ENCODE data around the gene GDF2. TPM values are rescaled to one million over a fixed set of nuclear protein-coding genes. Genes with fewer than 3 reads are reported as not detected.

The GDF2 gene
- total RNA-seq, 1 donor from 2014 or later = not detected

DNA sequence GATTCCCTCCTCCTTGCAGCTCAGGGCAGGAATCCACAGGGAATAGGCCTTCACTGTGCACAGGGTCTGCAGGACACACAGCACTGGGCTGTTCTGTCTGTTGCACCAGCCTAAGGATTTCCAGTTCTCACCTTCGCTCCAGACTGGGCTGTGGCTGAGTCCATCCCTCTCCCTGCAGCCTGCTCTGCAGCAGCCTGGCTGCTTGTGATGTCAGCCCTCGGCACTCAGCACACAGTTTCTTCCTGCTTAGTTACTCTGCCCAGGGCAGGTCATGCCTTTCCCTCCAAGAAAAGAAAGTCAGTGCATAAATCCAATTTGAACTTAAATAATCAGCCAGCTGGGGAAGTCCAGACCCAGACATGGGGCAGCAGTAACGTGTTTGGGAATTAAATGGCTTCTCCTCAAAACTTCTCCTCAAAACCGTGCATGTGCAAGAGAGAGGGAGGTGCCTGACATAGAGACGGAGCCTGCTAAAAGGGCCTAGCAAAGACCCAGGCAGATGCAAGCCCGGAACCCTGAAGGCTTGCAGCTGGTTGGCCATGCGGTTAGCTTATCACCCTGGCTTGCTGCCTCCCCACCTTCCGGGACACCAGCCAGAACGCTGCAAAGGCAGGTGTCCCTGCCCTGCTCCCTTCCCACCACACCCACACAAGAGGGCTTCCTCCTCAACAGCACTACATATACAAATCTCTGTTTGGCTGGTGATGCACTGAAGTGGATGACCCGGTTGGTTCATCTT, 10.9 kb upstream of the GDF2 start:
- DNase-seq (ENCODE audit: extremely low read depth, low read depth, low spot score) = no peak

- peak; percentile 5 for DNase-seq (ENCODE audit: extremely low read depth, low read depth, low spot score)
These were observed 10.2 kb upstream of the GDF2 start for GRCh38 chr10:47311932-47312662.

DNA sequence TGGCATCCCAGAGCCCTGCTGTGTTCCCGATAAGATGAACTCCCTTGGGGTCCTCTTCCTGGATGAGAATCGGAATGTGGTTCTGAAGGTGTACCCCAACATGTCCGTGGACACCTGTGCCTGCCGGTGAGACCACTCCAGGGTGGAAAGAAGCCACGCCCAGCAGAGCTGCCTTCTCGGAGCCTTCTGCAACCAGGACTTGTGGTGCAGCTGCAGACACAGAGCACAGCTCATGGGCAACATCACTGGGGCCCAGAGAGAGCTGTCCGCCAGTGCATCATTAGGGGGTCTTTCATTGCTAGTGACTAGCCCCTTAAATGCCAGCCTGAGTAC, 9.6 kb upstream of the GDF2 start:
- DNase-seq (ENCODE audit: extremely low read depth, low read depth, low spot score) = no peak

- no peak for DNase-seq (ENCODE audit: extremely low read depth, low read depth, low spot score)
These were observed 7.8 kb upstream of the GDF2 start for GRCh38 chr10:47314416-47314970.

- no peak for DNase-seq (ENCODE audit: extremely low read depth, low read depth, low spot score)
These were observed 6.8 kb upstream of the GDF2 start for GRCh38 chr10:47315421-47315820.

DNA sequence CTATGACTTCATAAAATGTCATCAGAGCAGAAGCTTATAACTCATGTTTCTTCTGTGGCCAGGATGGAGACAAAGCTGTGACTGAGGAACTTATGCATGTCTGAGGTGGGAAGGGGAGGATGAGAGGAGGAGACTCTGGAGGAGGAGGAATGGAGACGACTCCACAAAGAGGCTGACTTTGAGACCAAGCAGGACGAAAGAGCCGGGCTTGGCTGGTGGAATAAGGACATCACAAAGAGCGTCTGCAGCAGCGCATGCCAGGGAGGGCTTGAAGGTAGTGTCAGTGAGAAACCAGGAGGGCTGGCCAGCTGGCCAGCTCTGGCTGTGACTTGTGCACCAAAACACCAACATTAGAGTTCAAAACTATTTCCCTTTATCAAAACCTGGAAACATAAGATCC, 6.1 kb upstream of the GDF2 start:
- no peak for DNase-seq (ENCODE audit: extremely low read depth, low read depth, low spot score)

DNA sequence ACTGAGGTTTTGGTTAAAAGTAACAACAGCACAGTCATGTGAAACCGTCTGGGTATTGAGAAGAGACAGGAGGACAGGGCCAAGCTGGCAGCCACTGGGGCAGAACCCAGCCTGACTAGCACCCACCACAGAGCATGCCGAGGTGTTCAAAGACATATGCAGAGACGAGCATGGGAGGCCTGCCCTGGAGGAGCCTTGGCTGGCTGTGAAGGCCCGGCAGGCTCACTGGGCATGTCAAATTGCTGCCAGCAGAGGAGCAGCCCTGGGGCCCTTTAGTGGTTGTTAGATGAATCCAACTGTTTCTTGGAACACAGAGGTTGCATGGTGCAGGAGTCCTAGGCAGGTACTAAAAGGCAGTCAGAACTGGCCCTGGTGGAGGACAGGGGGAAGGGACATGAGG, 5.0 kb upstream of the GDF2 start:
- DNase-seq (ENCODE audit: extremely low read depth, low read depth, low spot score) = no peak

DNA sequence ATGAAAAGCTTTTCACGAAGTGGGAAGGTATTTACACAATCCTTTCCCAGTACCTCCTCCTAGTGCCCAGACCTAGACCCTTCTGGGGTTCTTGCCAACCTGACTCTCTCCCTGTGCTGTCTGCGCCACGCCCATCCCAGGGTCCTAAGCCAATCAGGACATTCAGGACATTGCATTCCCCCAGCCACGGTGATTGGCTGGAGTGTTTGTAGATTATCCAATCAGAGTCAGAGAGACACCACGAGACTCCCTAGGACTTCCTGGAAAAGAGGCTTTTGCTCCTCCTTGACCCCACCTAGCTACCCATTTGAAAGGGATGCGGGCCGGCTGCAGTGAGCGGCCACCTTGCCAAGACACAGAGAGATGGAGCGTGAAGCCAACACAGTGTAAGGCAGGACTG, 3.5 kb upstream of the GDF2 start:
- DNase-seq (ENCODE audit: extremely low read depth, low read depth, low spot score) = no peak

- no peak for DNase-seq (ENCODE audit: extremely low read depth, low read depth, low spot score)
These were observed 2.5 kb upstream of the GDF2 start for GRCh38 chr10:47319784-47320183.

GRCh38 chr10:47320812-47321211, 1.4 kb upstream of the GDF2 start:
- DNase-seq (ENCODE audit: extremely low read depth, low read depth, low spot score) = no peak

- no peak for DNase-seq (ENCODE audit: extremely low read depth, low read depth, low spot score)
These were observed 596 bp upstream of the GDF2 start for GRCh38 chr10:47321521-47322195.

GRCh38 chr10:47323087-47323486, 833 bp downstream of the GDF2 start:
- DNase-seq (ENCODE audit: extremely low read depth, low read depth, low spot score) = no peak

DNA sequence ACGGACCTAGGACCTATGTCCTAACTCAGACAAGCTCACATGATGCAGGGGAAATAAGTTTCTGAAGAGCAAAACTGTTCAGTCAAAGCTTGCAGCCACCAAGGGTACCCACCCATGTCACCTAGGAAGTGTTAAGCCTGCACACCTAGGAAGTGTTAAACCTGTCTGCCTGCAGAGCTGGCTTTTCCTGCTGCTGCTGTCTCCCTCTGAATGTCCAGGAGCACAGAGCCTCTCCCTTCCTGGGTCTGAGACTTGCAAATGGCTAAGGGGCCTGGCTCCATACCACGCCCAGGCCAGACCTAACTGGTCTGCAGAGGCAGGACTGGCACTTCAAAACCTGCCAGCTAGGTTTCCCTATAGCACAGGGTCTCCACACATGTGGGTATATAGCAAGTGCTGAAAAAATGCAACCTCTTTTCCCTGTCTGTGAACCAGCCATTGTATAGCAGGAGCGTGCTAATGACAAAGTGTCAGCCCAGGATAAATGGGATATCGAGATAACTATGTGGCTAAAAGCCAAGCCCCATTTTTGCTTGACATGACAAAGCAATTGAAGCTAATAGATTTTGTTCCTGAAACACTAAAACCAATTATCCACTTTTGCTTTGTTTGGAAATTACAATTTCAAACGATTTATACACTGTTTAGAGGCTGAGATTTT, 1.5 kb downstream of the GDF2 start:
- no peak for DNase-seq (ENCODE audit: extremely low read depth, low read depth, low spot score)

- no peak for DNase-seq (ENCODE audit: extremely low read depth, low read depth, low spot score)
These were observed 3.3 kb downstream of the GDF2 start for GRCh38 chr10:47325303-47326291.

GRCh38 chr10:47326306-47326926, 4.2 kb downstream of the GDF2 start:
- DNase-seq (ENCODE audit: extremely low read depth, low read depth, low spot score) = no peak

- DNase-seq (ENCODE audit: extremely low read depth, low read depth, low spot score) = no peak
These were observed 4.7 kb downstream of the GDF2 start for GRCh38 chr10:47326927-47327330.

DNA sequence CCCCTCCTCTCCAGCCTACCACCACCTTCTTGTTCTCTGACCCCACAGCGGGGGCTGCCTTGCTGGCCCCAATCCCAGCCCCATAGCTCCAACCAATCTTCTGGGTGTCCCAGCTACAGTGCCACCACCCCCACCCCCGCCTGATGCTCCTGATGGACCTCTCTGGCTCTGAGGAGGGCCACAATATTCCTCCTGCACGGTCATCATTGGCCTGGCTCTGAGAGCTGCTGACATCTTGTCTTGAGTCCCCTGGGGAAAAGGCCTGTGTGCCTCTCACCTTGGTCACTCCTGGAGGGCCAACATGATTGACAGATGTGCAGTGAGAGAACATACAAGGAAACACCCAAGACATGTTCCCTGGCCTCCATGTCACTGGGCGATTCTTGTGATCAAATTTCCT, 7.6 kb downstream of the GDF2 start:
- DNase-seq (ENCODE audit: extremely low read depth, low read depth, low spot score) = no peak

GRCh38 chr10:47330366-47330765, 8.1 kb downstream of the GDF2 start:
- no peak for DNase-seq (ENCODE audit: extremely low read depth, low read depth, low spot score)

- DNase-seq (ENCODE audit: extremely low read depth, low read depth, low spot score) = no peak
These were observed 8.6 kb downstream of the GDF2 start for GRCh38 chr10:47330804-47331203.

GRCh38 chr10:47331491-47331890, 9.2 kb downstream of the GDF2 start:
- DNase-seq (ENCODE audit: extremely low read depth, low read depth, low spot score) = no peak
